DMS 273 (cell line): ENCODE measurements around the gene EDIL3.
A peak's percentile ranks its signal among the peaks of the same experiment; 100 is the strongest.

Experiments used
- DNase-seq: peaks from one replicate; lab custom pipeline; 2025; ENCODE audit not compliant: unreplicated experiment; lab: John Stamatoyannopoulos, UW

The EDIL3 gene

GRCh38 chr5:83973925-83974815 is 410.5 kb downstream of the EDIL3 start:
- DNase-seq, result no peak

GRCh38 chr5:83972909-83973308 is 411.8 kb downstream of the EDIL3 start:
- no peak for DNase-seq

- no peak for DNase-seq
Measured at GRCh38 chr5:83972236-83972635, 412.4 kb downstream of the EDIL3 start.

- DNase-seq, result no peak
Measured at GRCh38 chr5:83967417-83967816, 417.3 kb downstream of the EDIL3 start.

GRCh38 chr5:83965441-83965840 is 419.2 kb downstream of the EDIL3 start:
- no peak for DNase-seq

GRCh38 chr5:83964271-83964670 is 420.4 kb downstream of the EDIL3 start:
- no peak for DNase-seq

GRCh38 chr5:83957188-83957587 is 427.5 kb downstream of the EDIL3 start:
- no peak for DNase-seq

GRCh38 chr5:83956386-83956785 is 428.3 kb downstream of the EDIL3 start:
- no peak for DNase-seq

- no peak for DNase-seq
Measured at GRCh38 chr5:83955916-83956315, 428.8 kb downstream of the EDIL3 start.

GRCh38 chr5:83947763-83948162 is 436.9 kb downstream of the EDIL3 start:
- no peak for DNase-seq

- DNase-seq, result no peak
Measured at GRCh38 chr5:83946516-83946915, 438.2 kb downstream of the EDIL3 start.

- DNase-seq, result no peak
Measured at GRCh38 chr5:83942155-83942554, 442.5 kb downstream of the EDIL3 start.

GRCh38 chr5:83937837-83938236 is 446.8 kb downstream of the EDIL3 start:
- DNase-seq, result no peak

- DNase-seq, result no peak
Measured at GRCh38 chr5:83931969-83932368, 452.7 kb downstream of the EDIL3 start.

GRCh38 chr5:83927140-83927733 is 457.4 kb downstream of the EDIL3 start:
- peak; percentile 81 for DNase-seq

GRCh38 chr5:83925955-83926337 is 458.7 kb downstream of the EDIL3 start:
- no peak for DNase-seq

- DNase-seq, result no peak
Measured at GRCh38 chr5:83925321-83925954, 459.2 kb downstream of the EDIL3 start.

- no peak for DNase-seq
Measured at GRCh38 chr5:83924891-83925290, 459.8 kb downstream of the EDIL3 start.

- DNase-seq, result no peak
Measured at GRCh38 chr5:83924171-83924570, 460.5 kb downstream of the EDIL3 start.

- DNase-seq, result peak; percentile 16
Measured at GRCh38 chr5:83922699-83923098, 462.0 kb downstream of the EDIL3 start.

- DNase-seq, result no peak
Measured at GRCh38 chr5:83921666-83922193, 462.9 kb downstream of the EDIL3 start.
